K562 (cell line): ENCODE data around the gene ZNF138. TPM values are rescaled to one million over a fixed set of nuclear protein-coding genes. Genes with fewer than 3 reads are reported as not detected.

Experiments
- ATAC-seq: fragments of 200-7000 bp; cut with Tn5 transposase; 3 replicates; pipeline ENCODE4 v1.9.1; 2020; ENCODE audit warnings: moderate library complexity
- BruUV-seq: library from RNA; stranded (reverse); fragments of 400-500 nt; replicated peaks from 2 replicates; lab custom pipeline; 2021; lab: Mats Ljungman, UMichigan
- CTCF ChIA-PET: fragments of 300-600 bp; formaldehyde crosslinking; extraction: SDS; loops from one replicate; lab custom pipeline; 2021; ENCODE audit warnings: low intra/inter-chr PET ratio; lab: Yijun Ruan, JAX
- POLR2A ChIA-PET: fragments of 300-600, 350-650 bp; sonication (Branson Sonifier 250); formaldehyde crosslinking; extraction: SDS; loops from one replicate; lab custom pipeline; 2021; ENCODE audit warnings: antibody characterized with exemption, inconsistent platforms; lab: Yijun Ruan, JAX
- DNase-seq, 4 experiments: peaks; one replicate each; pipeline versions ENCODE4 v3.0.0 to v3.0.0-alpha.2; 2011 to 2018; ENCODE audit warnings: low spot score in 3 of 4, mixed read lengths in 3 of 4; ENCODE audit errors: extremely low read depth in 1 of 4
- FAIRE-seq: peaks from 2 replicates; lab custom pipeline; 2011; peaks lifted over from hg19 to GRCh38; lab: Jason Lieb, UNC
- H2AFZ ChIP-seq: 2 replicates; pipeline ENCODE4 v1.6.0; 2011; ENCODE audit warnings: low read depth, low read length, control low read depth, inconsistent platforms
- H3K27ac ChIP-seq: fragments of 200-600 bp; 3 replicates; pipeline ENCODE4 v1.8.0; 2011; ENCODE audit warnings: low read depth, mild to moderate bottlenecking, control low read depth, inconsistent platforms, low read length, moderate library complexity, mixed read lengths; ENCODE audit errors: extremely low read depth
- H3K27me3 ChIP-seq, 2 experiments: fragments of 300-600 bp in 1 of 2; 2 replicates in 1 of 2; 3 replicates in 1 of 2; pipeline versions ENCODE4 v1.6.0 to v1.8.0; 2011; ENCODE audit warnings: inconsistent platforms in 2 of 2, low read length in 2 of 2, mild to moderate bottlenecking in 1 of 2, mixed read lengths in 1 of 2, moderate library complexity in 1 of 2; ENCODE audit not compliant: control insufficient read depth in 2 of 2, insufficient read depth in 2 of 2
- H3K36me3 ChIP-seq: fragments of 300-600 bp; 3 replicates; pipeline ENCODE4 v1.8.0; 2011; ENCODE audit warnings: mild to moderate bottlenecking, low read length, inconsistent platforms; ENCODE audit not compliant: control insufficient read depth, insufficient read depth
- H3K4me1 ChIP-seq, 2 experiments: fragments of 200-600 bp in 1 of 2; replicated peaks in 1 of 2; 2 replicates in 1 of 2; 3 replicates in 1 of 2; pipeline versions ENCODE4 v1.5.1 to v1.8.0; 2011; ENCODE audit warnings: inconsistent platforms in 2 of 2, low read length in 2 of 2, mild to moderate bottlenecking in 1 of 2, mixed read lengths in 1 of 2, moderate library complexity in 1 of 2; ENCODE audit not compliant: control insufficient read depth in 2 of 2, insufficient read depth in 2 of 2
- H3K4me2 ChIP-seq: 2 replicates; pipeline ENCODE4 v1.6.1; 2011; ENCODE audit warnings: low read length, control low read depth, inconsistent platforms, mixed read lengths; ENCODE audit not compliant: insufficient read depth
- H3K4me3 ChIP-seq: fragments of 200-600 bp; sonication (generic), shearing (Covaris generic); 2 replicates; pipeline ENCODE4 v1.5.1; 2016; ENCODE audit warnings: control low read depth, inconsistent platforms
- H3K79me2 ChIP-seq: fragments of 200-600 bp; 3 replicates; pipeline ENCODE4 v1.8.0; 2011; ENCODE audit warnings: low read length, inconsistent platforms; ENCODE audit not compliant: control insufficient read depth, insufficient read depth
- H3K9ac ChIP-seq, 2 experiments: 2 replicates each; pipeline versions ENCODE4 v1.6.0 to v1.6.1; 2011; ENCODE audit warnings: low read depth in 2 of 2, low read length in 2 of 2, control low read depth in 1 of 2, inconsistent platforms in 1 of 2, mild to moderate bottlenecking in 1 of 2, mixed read lengths in 1 of 2; ENCODE audit not compliant: insufficient read depth in 1 of 2
- H3K9me1 ChIP-seq: one replicate; pipeline ENCODE4 v1.6.0; 2011; ENCODE audit warnings: inconsistent platforms, mild to moderate bottlenecking, low read length, moderate library complexity; ENCODE audit not compliant: control insufficient read depth, insufficient read depth
- H3K9me3 ChIP-seq: replicated peaks from 2 replicates; pipeline ENCODE4 v1.5.1; 2011; ENCODE audit warnings: low read depth, low read length, inconsistent platforms; ENCODE audit not compliant: control insufficient read depth, insufficient read depth
- H4K20me1 ChIP-seq: replicated peaks from 2 replicates; pipeline ENCODE4 v1.6.1; 2011; ENCODE audit warnings: low read length, inconsistent platforms, mixed read lengths; ENCODE audit not compliant: control insufficient read depth, insufficient read depth
- COPS2 ChIP-seq: fragments of 450-650 bp; conservative IDR thresholded peaks from 2 replicates; pipeline ENCODE4 v1.6.1; 2016; ENCODE audit warnings: mild to moderate bottlenecking, moderate library complexity
- CREB1 ChIP-seq, 2 experiments: sonication (generic) in 1 of 2; formaldehyde crosslinking in 1 of 2; IDR thresholded peaks; 2 replicates each; pipeline versions ENCODE4 v1.6.1 to v1.8.0; 2012 to 2022; ENCODE audit warnings: inconsistent platforms in 1 of 2, mild to moderate bottlenecking in 1 of 2, missing genetic modification reagents in 1 of 2, moderate library complexity in 1 of 2
- ILK ChIP-seq: fragments of 450-650 bp; IDR thresholded peaks from 2 replicates; pipeline ENCODE4 v1.6.1; 2016; ENCODE audit warnings: missing genetic modification characterization, low read depth, mild to moderate bottlenecking, missing compliant biosample characterization, moderate library complexity, borderline replicate concordance
- POLR2H ChIP-seq: IDR thresholded peaks from 2 replicates; pipeline ENCODE4 v1.6.1; 2016; ENCODE audit warnings: missing genetic modification characterization, low read depth, mild to moderate bottlenecking, control low read depth, missing compliant biosample characterization, moderate library complexity
- RERE ChIP-seq: sonication (generic); formaldehyde crosslinking; IDR thresholded peaks from 2 replicates; pipeline ENCODE4 v1.8.0; 2023; ENCODE audit warnings: missing genetic modification reagents, mild to moderate bottlenecking, borderline replicate concordance
- RFX7 ChIP-seq: fragments of 250-450 bp; sonication (Bioruptor Pico); IDR thresholded peaks from 2 replicates; pipeline ENCODE4 v1.5.1; 2021; ENCODE audit warnings: mild to moderate bottlenecking
- SIRT6 ChIP-seq: IDR thresholded peaks from one replicate; pipeline ENCODE4 v1.6.1; 2012; ENCODE audit warnings: low read depth, mild to moderate bottlenecking, control low read depth, inconsistent platforms, low read length, moderate library complexity
- WGBS: fragments of 100-300 bp; shearing (Covaris generic); methylation state at CpG from one replicate; pipeline ENCODE4 v1.1.6; 2016; ENCODE audit warnings: low coverage, mixed read lengths; ENCODE audit not compliant: insufficient coverage; ENCODE audit errors: missing lambda C conversion rate; 5-methylcytosine and 5-hydroxymethylcytosine counted together
- in situ Hi-C: fragments of 300-500 bp; cut with MboI; formaldehyde crosslinking; loops from 4 replicates; pipeline ENCODE4 v1.15.0; 2018; ENCODE audit warnings: inconsistent platforms, mixed read lengths
- intact Hi-C: fragments of 100-400 bp; cut with micrococcal nuclease; formaldehyde crosslinking; loops from 2 replicates; pipeline ENCODE4 v1.14.2; 2022
- polyA plus RNA-seq, 8 experiments: library from polyadenylated mRNA; depleted of rRNA in 4 of 8; stranded (reverse) in 5 of 8; unstranded in 3 of 8; fragments of >200 nt; fragmentation: Nextera tagmentation in 2 of 8; fragmentation: Illumina TruSeq in 1 of 8; extraction: Ambion mirVana in 2 of 8; extraction: Trizol in 1 of 8; gene quantifications; 2 replicates each; pipeline versions ENCODE4 v1.2.1 to v1.2.3, GENCODE V29; 2011 to 2014; ENCODE audit warnings: inconsistent platforms in 1 of 8, missing spikeins in 1 of 8
- total RNA-seq, 7 experiments: library from RNA; depleted of rRNA in 6 of 7; stranded (reverse); fragments of >200 nt in 6 of 7; fragmentation: Illumina TruSeq in 2 of 7; extraction: Trizol in 2 of 7; gene quantifications; 2 replicates each; pipeline versions ENCODE4 v1.2.1 to v1.2.3, GENCODE V29; 2011 to 2021; ENCODE audit warnings: low replicate concordance in 1 of 7

The ZNF138 gene
- total and polyA plus RNA-seq, 9 of the 15 experiments (the other 6 are each of a cell fraction or from before 2014, with no cell fraction given): 14.6 to 34.9 (median 22.6) TPM

- intact Hi-C loops: no loop called here
- H4K20me1 ChIP-seq: no peaks in the 10 kb centered on the region
- H3K9ac ChIP-seq: no peak overlapping the region
- H3K9me3 ChIP-seq: peaks cover 40% of the 10 kb centered on the region
- H3K79me2 ChIP-seq: no peaks in the 10 kb centered on the region
- CTCF ChIA-PET: no interaction called here
- TF ChIP-seq RERE (CRISPR knock-in tag) (no peak), RFX7 (CRISPR knock-in tag) (no peak), ILK (tag) (no peak), CREB1 (IDR thresholded peaks at IDR 0.05) (no peak), CREB1 (CRISPR knock-in tag; IDR thresholded peaks at IDR 0.05) (no peak), COPS2 (no peak), POLR2H (tag) (no peak), SIRT6 (no peak)
- in situ Hi-C loops: no loop called here
- POLR2A ChIA-PET: no interaction called here
- H3K27ac ChIP-seq: no peak overlapping the region
- H3K4me1 ChIP-seq: peaks cover 0 to 11% of the 10 kb centered on the region in 2 experiments; a peak in 2 of 5 replicates
- H3K4me2 ChIP-seq: no peak overlapping the region
- 63% methylated on average over 38 of the region's 38 CpGs for WGBS
- no TSS peak for BruUV-seq
- no peaks in the 10 kb centered on the region; a peak in 1 of 5 replicates for H3K27me3 ChIP-seq
- DNase-seq: no peak
- no peaks in the 10 kb centered on the region for H3K9me1 ChIP-seq
- H3K4me3 ChIP-seq: no peak overlapping the region
- no peak for ATAC-seq
- no peak overlapping the region for H2AFZ ChIP-seq
- no peak for FAIRE-seq
- H3K36me3 ChIP-seq: no peaks in the 10 kb centered on the region
Observed at GRCh38 chr7:64880322-64881297, 86.4 kb downstream of the ZNF138 start.
